SW 1271 (cell line): ENCODE measurements around the gene TPSB2.
"Not testable (repeated sequence)": the region's sequence is repeated elsewhere in the genome, so short reads cannot be mapped to it uniquely, and the experiment has no call there.

Source experiments
- DNase-seq, 2 experiments: peaks; one replicate each; lab custom pipeline; 2025; lab: John Stamatoyannopoulos, UW

Gene TPSB2

GRCh38 chr16:1199347-1200013, 30.5 kb downstream of the TPSB2 start:
- no peak for DNase-seq

GRCh38 chr16:1198671-1199346, 31.2 kb downstream of the TPSB2 start:
- not testable (repeated sequence) for DNase-seq

- no peak for DNase-seq
Measured at GRCh38 chr16:1198194-1198593, 31.8 kb downstream of the TPSB2 start.

GRCh38 chr16:1197237-1197866, 32.6 kb downstream of the TPSB2 start:
- no peak for DNase-seq

GRCh38 chr16:1196494-1196893, 33.5 kb downstream of the TPSB2 start:
- no peak for DNase-seq

- DNase-seq = no peak
Measured at GRCh38 chr16:1195393-1195666, 34.7 kb downstream of the TPSB2 start.

- DNase-seq = no peak
Measured at GRCh38 chr16:1194665-1195392, 35.2 kb downstream of the TPSB2 start.

- no peak for DNase-seq
Measured at GRCh38 chr16:1193825-1194581, 36.0 kb downstream of the TPSB2 start.

- DNase-seq = no peak
Measured at GRCh38 chr16:1193143-1193824, 36.7 kb downstream of the TPSB2 start.

- DNase-seq = no peak
Measured at GRCh38 chr16:1192384-1193073, 37.5 kb downstream of the TPSB2 start.

GRCh38 chr16:1190789-1191188, 39.2 kb downstream of the TPSB2 start:
- DNase-seq = not testable (repeated sequence)

GRCh38 chr16:1189455-1189854, 40.5 kb downstream of the TPSB2 start:
- no peak for DNase-seq

- no peak for DNase-seq
Measured at GRCh38 chr16:1188432-1189189, 41.4 kb downstream of the TPSB2 start.

- not testable (repeated sequence) for DNase-seq
Measured at GRCh38 chr16:1185460-1186207, 44.4 kb downstream of the TPSB2 start.

GRCh38 chr16:1184980-1185379, 45.0 kb downstream of the TPSB2 start:
- no peak for DNase-seq

- no peak for DNase-seq
Measured at GRCh38 chr16:1184156-1184868, 45.7 kb downstream of the TPSB2 start.

- DNase-seq = no peak
Measured at GRCh38 chr16:1182950-1183907, 46.8 kb downstream of the TPSB2 start.

- no peak for DNase-seq
Measured at GRCh38 chr16:1182316-1182671, 47.7 kb downstream of the TPSB2 start.
